KG1 (cell line): ENCODE data around the gene SNUPN.
"Not testable (repeated sequence)": the region's sequence is repeated elsewhere in the genome, so short reads cannot be mapped to it uniquely, and the experiment has no call there.

Experiments
- DNase-seq: peaks from one replicate; lab custom pipeline; 2025; lab: John Stamatoyannopoulos, UW

The SNUPN gene

GRCh38 chr15:75637245-75638009, 11.9 kb upstream of the SNUPN start:
- no peak for DNase-seq

- DNase-seq = no peak
Measured at GRCh38 chr15:75636026-75636425, 10.5 kb upstream of the SNUPN start.

- DNase-seq = not testable (repeated sequence)
Measured at GRCh38 chr15:75633922-75634321, 8.4 kb upstream of the SNUPN start.

GRCh38 chr15:75631935-75632334, 6.4 kb upstream of the SNUPN start:
- no peak for DNase-seq

- no peak for DNase-seq
Measured at GRCh38 chr15:75622505-75622904, 3.0 kb downstream of the SNUPN start.

GRCh38 chr15:75620841-75621391, 4.6 kb downstream of the SNUPN start:
- DNase-seq = no peak

- no peak for DNase-seq
Measured at GRCh38 chr15:75620058-75620820, 5.3 kb downstream of the SNUPN start.

- no peak for DNase-seq
Measured at GRCh38 chr15:75616766-75617165, 8.8 kb downstream of the SNUPN start.

- DNase-seq = no peak
Measured at GRCh38 chr15:75606711-75607699, 18.5 kb downstream of the SNUPN start.

- no peak for DNase-seq
Measured at GRCh38 chr15:75606026-75606425, 19.5 kb downstream of the SNUPN start.

- no peak for DNase-seq
Measured at GRCh38 chr15:75599401-75599800, 26.1 kb downstream of the SNUPN start.

GRCh38 chr15:75598361-75598760, 27.2 kb downstream of the SNUPN start:
- DNase-seq = no peak

GRCh38 chr15:75597667-75598341, 27.7 kb downstream of the SNUPN start:
- DNase-seq = no peak

- no peak for DNase-seq
Measured at GRCh38 chr15:75596703-75597345, 28.7 kb downstream of the SNUPN start.

- DNase-seq = no peak
Measured at GRCh38 chr15:75594276-75594675, 31.2 kb downstream of the SNUPN start.

- DNase-seq = no peak
Measured at GRCh38 chr15:75591655-75592364, 33.7 kb downstream of the SNUPN start.

- no peak for DNase-seq
Measured at GRCh38 chr15:75590239-75590638, 35.3 kb downstream of the SNUPN start.

- DNase-seq = no peak
Measured at GRCh38 chr15:75589071-75589470, 36.5 kb downstream of the SNUPN start.

- DNase-seq = not testable (repeated sequence)
Measured at GRCh38 chr15:75586422-75586821, 39.1 kb downstream of the SNUPN start.

GRCh38 chr15:75584121-75584520, 41.4 kb downstream of the SNUPN start:
- no peak for DNase-seq
